Heart left ventricle (tissue), 13 donors: ENCODE data around the gene RSPH10B.
"Not testable (repeated sequence)": the region's sequence is repeated elsewhere in the genome, so short reads cannot be mapped to it uniquely, and the experiment has no call there.

Source experiments
- POLR2A ChIP-seq, 2 donors: fragments of 450-650 bp; IDR thresholded peaks; one replicate each; pipeline ENCODE4 v1.6.1; 2017; ENCODE audit warnings: antibody characterized with exemption in 2 of 2, mild to moderate bottlenecking in 2 of 2, moderate library complexity in 2 of 2
- TF ChIP-seq, protein P1 (sequence below), 12 donors: fragments of 200-600 bp; sonication (generic) in 4 of 12; IDR thresholded peaks; one replicate each; pipeline versions ENCODE4 v1.5.0 to v1.8.0; 2018 to 2022; ENCODE audit warnings: antibody characterized with exemption in 12 of 12, mild to moderate bottlenecking in 5 of 12
- donor health status: ischemic (EF 13 %, LVEDD 7.1; RV severe dilation, severe dysfunction).
- donor health status: DM: no; HTN: yes; CAD: no.
- donor health status: DM: no; HTN: no; CAD: no.
- donor health status: ischemic (EF 25% LVEDD 6.9; RV normal size, moderate dysfunction).
- donor health status: ischemic (EF 25% LVEDD 5.7; RV mildly dilated, moderate dysfunction).
- donor health status: ischemic (EF 35%, LVEDD 5.7; RV mildly dilated, moderate dysfunction).
- donor health status: nonischemic (EF 11% LVEDD 7.7; RV severe dilation, severe dysfunction).
- donor health status: DM: yes; HTN: yes; CAD: no.
- donor health status: PGD.
- donor health status: ischemic (EF 29% LVEDD 5.4; RV normal size, mild dysfunction).
- donor health status: nonischemic (EF 23%, LVEDD 6.1; RV moderate dilation, normal function).

DNA sequence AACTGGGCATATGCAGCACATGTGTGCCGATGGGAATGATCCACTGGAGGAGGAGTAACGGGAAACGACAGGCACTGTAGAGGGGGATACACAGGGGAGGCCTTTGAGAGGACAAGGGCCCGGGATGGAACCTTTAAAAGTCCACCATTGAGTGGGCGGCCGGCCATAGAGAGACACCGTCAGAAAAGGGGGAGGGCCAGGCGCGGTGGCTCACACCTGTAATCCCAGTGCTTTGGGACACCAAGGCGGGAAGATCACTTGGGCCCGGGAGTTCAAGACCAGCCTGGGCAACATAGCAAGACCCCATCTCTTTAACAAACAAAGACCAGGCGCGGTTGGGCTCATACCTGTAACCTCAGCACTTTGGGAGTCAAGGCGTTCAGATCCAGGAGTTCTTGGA, 39.2 kb downstream of the RSPH10B start:
- TF ChIP-seq, protein P1, sequence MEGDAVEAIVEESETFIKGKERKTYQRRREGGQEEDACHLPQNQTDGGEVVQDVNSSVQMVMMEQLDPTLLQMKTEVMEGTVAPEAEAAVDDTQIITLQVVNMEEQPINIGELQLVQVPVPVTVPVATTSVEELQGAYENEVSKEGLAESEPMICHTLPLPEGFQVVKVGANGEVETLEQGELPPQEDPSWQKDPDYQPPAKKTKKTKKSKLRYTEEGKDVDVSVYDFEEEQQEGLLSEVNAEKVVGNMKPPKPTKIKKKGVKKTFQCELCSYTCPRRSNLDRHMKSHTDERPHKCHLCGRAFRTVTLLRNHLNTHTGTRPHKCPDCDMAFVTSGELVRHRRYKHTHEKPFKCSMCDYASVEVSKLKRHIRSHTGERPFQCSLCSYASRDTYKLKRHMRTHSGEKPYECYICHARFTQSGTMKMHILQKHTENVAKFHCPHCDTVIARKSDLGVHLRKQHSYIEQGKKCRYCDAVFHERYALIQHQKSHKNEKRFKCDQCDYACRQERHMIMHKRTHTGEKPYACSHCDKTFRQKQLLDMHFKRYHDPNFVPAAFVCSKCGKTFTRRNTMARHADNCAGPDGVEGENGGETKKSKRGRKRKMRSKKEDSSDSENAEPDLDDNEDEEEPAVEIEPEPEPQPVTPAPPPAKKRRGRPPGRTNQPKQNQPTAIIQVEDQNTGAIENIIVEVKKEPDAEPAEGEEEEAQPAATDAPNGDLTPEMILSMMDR (IDR thresholded peaks at IDR 0.05), result not testable (repeated sequence)
- TF ChIP-seq POLR2A (IDR thresholded peaks at IDR 0.05), result not testable (repeated sequence)
